ENCODE measurements around the gene CHIT1. TPM values are rescaled to one million over a fixed set of nuclear protein-coding genes. Genes with fewer than 3 reads are reported as not detected.

CHIT1 gene
- total RNA-seq, 1 donor from 2014 or later, result under 0.01 TPM

- TF ChIP-seq CTCF (IDR thresholded peaks at IDR 0.05; ENCODE audit: insufficient read depth, low read length, severe bottlenecking), result no peak
- FAIRE-seq (no peak), DNase-seq (ENCODE audit: low read depth) (no peak)
- Histone ChIP-seq H3K27me3 (ENCODE audit: control insufficient read depth, insufficient read depth, low read length) (peaks cover 2% of the 10 kb centered on the region), H3K36me3 (ENCODE audit: control insufficient read depth, insufficient read depth, low read length) (no peaks in the 10 kb centered on the region), H3K4me3 (ENCODE audit: low read depth, low read length) (no peak overlapping the region)
These were observed 48.7 kb downstream of the CHIT1 start for GRCh38 chr1:203180611-203181330.

GRCh38 chr1:203179667-203180005 lies 49.8 kb downstream of the CHIT1 start:
- no peak for DNase-seq (ENCODE audit: low read depth)
- Histone ChIP-seq H3K27me3 (ENCODE audit: control insufficient read depth, insufficient read depth, low read length) (peaks cover 2% of the 10 kb centered on the region), H3K4me3 (ENCODE audit: low read depth, low read length) (no peak overlapping the region), H3K36me3 (ENCODE audit: control insufficient read depth, insufficient read depth, low read length) (no peaks in the 10 kb centered on the region)
- FAIRE-seq, result no peak
- no peak for TF ChIP-seq CTCF (IDR thresholded peaks at IDR 0.05; ENCODE audit: insufficient read depth, low read length, severe bottlenecking)

GRCh38 chr1:203178821-203179666 lies 50.4 kb downstream of the CHIT1 start:
- Histone ChIP-seq H3K36me3 (ENCODE audit: control insufficient read depth, insufficient read depth, low read length) (no peaks in the 10 kb centered on the region), H3K4me3 (ENCODE audit: low read depth, low read length) (no peak overlapping the region), H3K27me3 (ENCODE audit: control insufficient read depth, insufficient read depth, low read length) (peaks cover 2% of the 10 kb centered on the region)
- FAIRE-seq (no peak), DNase-seq (ENCODE audit: low read depth) (no peak)
- no peak for TF ChIP-seq CTCF (IDR thresholded peaks at IDR 0.05; ENCODE audit: insufficient read depth, low read length, severe bottlenecking)

GRCh38 chr1:203178083-203178482 lies 51.4 kb downstream of the CHIT1 start:
- no peak overlapping the region for H3K4me3 ChIP-seq (ENCODE audit: low read depth, low read length)
- H3K36me3 ChIP-seq (ENCODE audit: control insufficient read depth, insufficient read depth, low read length), result no peaks in the 10 kb centered on the region
- H3K27me3 ChIP-seq (ENCODE audit: control insufficient read depth, insufficient read depth, low read length), result peaks cover 2% of the 10 kb centered on the region
- TF ChIP-seq CTCF (IDR thresholded peaks at IDR 0.05; ENCODE audit: insufficient read depth, low read length, severe bottlenecking), result no peak
- no peak for FAIRE-seq
- DNase-seq (ENCODE audit: low read depth), result no peak

- Histone ChIP-seq H3K27me3 (ENCODE audit: control insufficient read depth, insufficient read depth, low read length) (peaks cover 4% of the 10 kb centered on the region), H3K36me3 (ENCODE audit: control insufficient read depth, insufficient read depth, low read length) (no peaks in the 10 kb centered on the region), H3K4me3 (ENCODE audit: low read depth, low read length) (no peak overlapping the region)
- TF ChIP-seq CTCF (IDR thresholded peaks at IDR 0.05; ENCODE audit: insufficient read depth, low read length, severe bottlenecking), result no peak
- FAIRE-seq, result no peak
- peak; percentile 43 for DNase-seq (ENCODE audit: low read depth)
These were observed 51.9 kb downstream of the CHIT1 start for GRCh38 chr1:203177470-203178039.
